ENCODE results near the gene ADGRG4. TPM values are rescaled to one million over a fixed set of nuclear protein-coding genes. Genes with fewer than 3 reads are reported as not detected.
A peak's percentile ranks its signal among the peaks of the same experiment; 100 is the strongest.

ADGRG4 gene
- total and polyA plus RNA-seq, 2 donors = under 0.01 to 0.02 TPM

DNA sequence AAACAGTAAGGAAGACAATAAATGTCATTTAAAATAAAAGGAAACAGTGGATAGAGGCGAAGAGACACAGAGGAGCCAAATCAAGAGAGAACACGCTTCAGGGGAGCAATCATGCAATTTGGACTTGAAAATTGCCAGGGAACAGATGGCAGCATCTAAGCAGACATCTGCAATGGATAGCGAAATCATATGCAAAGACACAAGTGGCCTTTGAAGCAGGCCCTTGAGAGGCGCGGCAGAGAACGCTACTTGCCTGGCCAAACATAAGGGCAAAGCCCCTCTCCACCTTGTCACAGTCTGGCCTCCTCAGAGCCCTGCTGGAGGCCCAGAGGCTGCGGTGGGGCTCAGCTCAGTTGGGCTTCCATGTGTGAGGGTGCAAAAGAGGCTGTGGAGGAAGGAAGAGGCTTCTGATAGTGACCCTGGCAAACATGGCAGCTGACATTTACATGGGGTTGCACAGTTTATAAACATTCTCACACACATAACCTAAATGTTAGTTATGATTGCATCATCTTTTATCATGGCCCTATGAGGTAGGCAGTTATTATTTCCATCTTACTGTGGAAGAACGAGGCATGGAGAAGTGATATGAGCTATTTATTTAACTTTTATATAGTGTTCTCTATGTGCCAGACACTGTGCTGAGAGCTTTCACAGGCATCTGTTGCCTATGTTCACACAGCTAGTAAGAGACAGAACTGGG, 18.3 kb downstream of the ADGRG4 start:
- DNase-seq (ENCODE audit: low read depth in 6 of 9, low spot score in 9 of 9) = no peak
- 97% methylated on average over 8 of the region's 8 CpGs for WGBS
- Histone ChIP-seq H3K36me3 (ENCODE audit: control insufficient read depth in 2 of 2, insufficient read depth in 2 of 2, low read length in 1 of 2) (no peaks in the 10 kb centered on the region), H3K9me3 (ENCODE audit: control insufficient read depth in 2 of 2, insufficient read depth in 1 of 2, low read length in 1 of 2) (no peaks in the 10 kb centered on the region), H3K27me3 (ENCODE audit: control insufficient read depth in 2 of 2, insufficient read depth in 1 of 2, low read length in 1 of 2) (no peaks in the 10 kb centered on the region), H3K27ac (ENCODE audit: low read depth in 1 of 2, low read length in 1 of 2) (no peak overlapping the region), H3K4me3 (ENCODE audit: low read length in 2 of 2) (no peak overlapping the region), H3K4me1 (ENCODE audit: control insufficient read depth in 2 of 2, insufficient read depth in 2 of 2, low read length in 2 of 2) (no peaks in the 10 kb centered on the region)

DNA sequence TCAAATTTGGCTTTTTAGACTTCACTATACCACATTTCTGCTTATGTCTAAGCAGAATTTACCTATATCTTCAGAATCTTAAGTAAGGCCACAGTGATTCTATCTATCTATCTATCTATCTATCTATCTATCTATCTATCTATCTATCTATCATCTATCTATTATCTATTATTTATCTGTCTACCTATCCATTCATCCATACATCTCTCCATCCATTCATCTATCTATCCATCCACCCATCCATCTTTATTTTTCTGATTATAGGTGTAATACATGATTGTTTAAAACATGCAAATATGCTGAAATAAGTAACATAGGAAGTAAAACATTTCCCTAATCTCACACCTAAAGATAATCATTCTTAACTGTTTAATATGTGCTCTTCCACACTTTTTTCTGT, 18.8 kb downstream of the ADGRG4 start:
- no peak overlapping the region for H3K4me3 ChIP-seq (ENCODE audit: low read length in 2 of 2)
- H3K27ac ChIP-seq (ENCODE audit: low read depth in 1 of 2, low read length in 1 of 2) = no peak overlapping the region
- no peaks in the 10 kb centered on the region for H3K4me1 ChIP-seq (ENCODE audit: control insufficient read depth in 2 of 2, insufficient read depth in 2 of 2, low read length in 2 of 2)
- H3K9me3 ChIP-seq (ENCODE audit: control insufficient read depth in 2 of 2, insufficient read depth in 1 of 2, low read length in 1 of 2) = no peaks in the 10 kb centered on the region
- H3K27me3 ChIP-seq (ENCODE audit: control insufficient read depth in 2 of 2, insufficient read depth in 1 of 2, low read length in 1 of 2) = no peaks in the 10 kb centered on the region
- DNase-seq (ENCODE audit: low read depth in 6 of 9, low spot score in 9 of 9) = no peak
- no peaks in the 10 kb centered on the region for H3K36me3 ChIP-seq (ENCODE audit: control insufficient read depth in 2 of 2, insufficient read depth in 2 of 2, low read length in 1 of 2)

DNA sequence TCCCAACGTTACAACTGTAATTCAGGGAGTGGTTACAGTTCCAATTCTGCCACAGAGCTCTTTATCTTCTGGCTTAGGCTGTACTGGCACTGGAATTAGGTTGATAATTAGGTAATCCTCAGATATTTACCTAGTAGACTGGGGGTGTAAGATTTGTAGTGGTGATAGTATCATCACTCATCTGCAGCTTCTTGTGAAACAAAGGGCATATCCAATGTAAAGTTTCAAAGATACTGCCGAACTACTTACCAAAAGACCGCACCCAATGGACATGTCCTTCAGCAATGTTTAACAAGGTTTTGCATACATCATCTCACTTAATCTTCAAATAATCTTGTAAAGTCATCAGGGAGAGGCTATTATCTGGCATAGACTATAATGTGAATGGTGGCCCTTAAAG, 20.8 kb downstream of the ADGRG4 start:
- no peaks in the 10 kb centered on the region for H3K36me3 ChIP-seq (ENCODE audit: control insufficient read depth in 2 of 2, insufficient read depth in 2 of 2, low read length in 1 of 2)
- no peaks in the 10 kb centered on the region for H3K4me1 ChIP-seq (ENCODE audit: control insufficient read depth in 2 of 2, insufficient read depth in 2 of 2, low read length in 2 of 2)
- WGBS = 77% methylated on average over 3 of the region's 3 CpGs
- no peaks in the 10 kb centered on the region for H3K27me3 ChIP-seq (ENCODE audit: control insufficient read depth in 2 of 2, insufficient read depth in 1 of 2, low read length in 1 of 2)
- H3K9me3 ChIP-seq (ENCODE audit: control insufficient read depth in 2 of 2, insufficient read depth in 1 of 2, low read length in 1 of 2) = no peaks in the 10 kb centered on the region
- H3K4me3 ChIP-seq (ENCODE audit: low read length in 2 of 2) = no peak overlapping the region
- DNase-seq (ENCODE audit: low read depth in 6 of 9, low spot score in 9 of 9) = no peak
- H3K27ac ChIP-seq (ENCODE audit: low read depth in 1 of 2, low read length in 1 of 2) = no peak overlapping the region

DNA sequence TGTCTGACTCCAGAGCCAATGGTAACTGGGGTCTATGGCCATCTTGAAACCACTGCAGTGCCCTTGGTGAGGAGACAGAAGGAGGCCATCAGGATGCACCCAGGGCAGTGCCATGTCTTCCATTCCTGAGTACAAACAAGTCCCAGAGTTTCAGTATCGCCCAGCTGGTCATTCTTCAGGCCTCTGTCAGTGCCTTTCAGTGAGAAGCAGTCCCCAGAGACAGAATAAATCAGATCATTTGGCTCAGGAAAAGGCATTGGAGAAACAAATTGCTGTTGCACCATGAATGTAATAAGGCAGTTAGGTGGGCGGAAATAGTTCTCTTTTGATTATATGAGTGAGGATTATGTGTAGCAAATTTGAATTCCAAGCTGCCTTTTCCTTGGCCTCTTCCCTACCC, 21.3 kb downstream of the ADGRG4 start:
- Histone ChIP-seq H3K27me3 (ENCODE audit: control insufficient read depth in 2 of 2, insufficient read depth in 1 of 2, low read length in 1 of 2) (no peaks in the 10 kb centered on the region), H3K27ac (ENCODE audit: low read depth in 1 of 2, low read length in 1 of 2) (no peak overlapping the region), H3K36me3 (ENCODE audit: control insufficient read depth in 2 of 2, insufficient read depth in 2 of 2, low read length in 1 of 2) (no peaks in the 10 kb centered on the region), H3K4me3 (ENCODE audit: low read length in 2 of 2) (no peak overlapping the region), H3K9me3 (ENCODE audit: control insufficient read depth in 2 of 2, insufficient read depth in 1 of 2, low read length in 1 of 2) (no peaks in the 10 kb centered on the region), H3K4me1 (ENCODE audit: control insufficient read depth in 2 of 2, insufficient read depth in 2 of 2, low read length in 2 of 2) (no peaks in the 10 kb centered on the region)
- 96% methylated on average over 2 of the region's 2 CpGs for WGBS
- DNase-seq (ENCODE audit: low read depth in 6 of 9, low spot score in 9 of 9) = no peak

DNA sequence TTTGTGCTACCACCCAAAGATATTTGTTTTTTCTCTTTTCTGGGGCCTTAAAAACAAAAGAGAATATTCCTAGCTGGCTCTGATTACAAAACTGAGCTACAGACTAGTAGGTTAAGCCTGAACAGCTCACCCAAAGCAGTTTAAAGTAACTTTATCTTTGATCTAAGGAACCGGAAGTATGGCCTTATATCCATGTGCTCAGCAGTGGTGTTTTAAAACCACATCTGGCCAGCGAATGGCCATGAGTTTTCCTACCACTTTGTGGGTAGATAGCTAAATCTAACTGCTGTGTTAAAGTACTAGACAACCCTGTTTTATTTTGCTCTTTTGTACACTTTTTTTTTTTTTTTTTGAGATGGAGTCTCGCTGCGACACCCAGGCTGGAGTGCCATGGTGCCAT, 24.6 kb downstream of the ADGRG4 start:
- no peaks in the 10 kb centered on the region for H3K4me1 ChIP-seq (ENCODE audit: control insufficient read depth in 2 of 2, insufficient read depth in 2 of 2, low read length in 2 of 2)
- no peak overlapping the region for H3K4me3 ChIP-seq (ENCODE audit: low read length in 2 of 2)
- H3K27me3 ChIP-seq (ENCODE audit: control insufficient read depth in 2 of 2, insufficient read depth in 1 of 2, low read length in 1 of 2) = no peaks in the 10 kb centered on the region
- 57% methylated on average over 4 of the region's 4 CpGs for WGBS
- H3K36me3 ChIP-seq (ENCODE audit: control insufficient read depth in 2 of 2, insufficient read depth in 2 of 2, low read length in 1 of 2) = no peaks in the 10 kb centered on the region
- no peaks in the 10 kb centered on the region for H3K9me3 ChIP-seq (ENCODE audit: control insufficient read depth in 2 of 2, insufficient read depth in 1 of 2, low read length in 1 of 2)
- no peak overlapping the region for H3K27ac ChIP-seq (ENCODE audit: low read depth in 1 of 2, low read length in 1 of 2)
- no peak for DNase-seq (ENCODE audit: low read depth in 6 of 9, low spot score in 9 of 9)

DNA sequence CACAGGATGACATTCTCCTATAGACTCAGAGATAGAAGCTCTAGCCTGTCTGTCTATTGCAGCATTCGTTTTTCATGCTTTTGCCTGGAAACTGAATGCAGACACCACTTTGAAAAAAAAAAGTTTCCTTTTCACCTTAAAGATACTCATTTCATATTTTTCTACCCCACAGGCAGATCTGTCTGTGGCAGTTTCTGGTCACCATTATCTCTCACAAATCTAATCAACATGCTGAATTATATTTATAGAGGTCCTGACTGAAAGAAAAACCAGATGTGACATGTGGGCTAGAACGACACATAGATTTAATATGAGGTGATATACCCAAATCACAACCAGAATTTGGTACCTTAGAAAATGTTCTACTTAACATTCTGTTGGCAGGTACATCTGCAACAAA, 28.2 kb downstream of the ADGRG4 start:
- no peaks in the 10 kb centered on the region for H3K36me3 ChIP-seq (ENCODE audit: control insufficient read depth in 2 of 2, insufficient read depth in 2 of 2, low read length in 1 of 2)
- H3K4me3 ChIP-seq (ENCODE audit: low read length in 2 of 2) = no peak overlapping the region
- WGBS = 85% methylated on average over 2 of the region's 2 CpGs
- no peaks in the 10 kb centered on the region for H3K27me3 ChIP-seq (ENCODE audit: control insufficient read depth in 2 of 2, insufficient read depth in 1 of 2, low read length in 1 of 2)
- no peaks in the 10 kb centered on the region for H3K9me3 ChIP-seq (ENCODE audit: control insufficient read depth in 2 of 2, insufficient read depth in 1 of 2, low read length in 1 of 2)
- H3K27ac ChIP-seq (ENCODE audit: low read depth in 1 of 2, low read length in 1 of 2) = no peak overlapping the region
- DNase-seq (ENCODE audit: low read depth in 6 of 9, low spot score in 9 of 9) = no peak
- H3K4me1 ChIP-seq (ENCODE audit: control insufficient read depth in 2 of 2, insufficient read depth in 2 of 2, low read length in 2 of 2) = no peaks in the 10 kb centered on the region

DNA sequence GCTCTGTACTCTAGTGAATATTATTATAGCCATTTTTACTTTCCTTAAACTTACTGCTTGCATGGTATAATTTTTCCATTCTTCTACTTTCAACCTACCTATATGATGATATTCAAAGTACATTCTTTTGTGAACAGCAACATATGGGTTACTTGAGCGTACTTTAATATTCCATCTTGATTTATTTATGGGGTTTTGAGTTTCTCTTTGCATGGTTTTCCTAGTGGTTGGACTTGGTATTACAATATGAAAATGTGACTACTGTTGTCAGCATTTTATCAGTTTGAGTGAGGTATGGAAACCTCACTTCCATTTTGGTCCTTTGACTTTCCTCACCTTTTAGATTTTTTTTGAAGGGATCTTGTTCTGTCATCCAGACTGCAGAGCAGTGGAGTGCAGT, 35.9 kb downstream of the ADGRG4 start:
- Histone ChIP-seq H3K9me3 (ENCODE audit: control insufficient read depth in 2 of 2, insufficient read depth in 1 of 2, low read length in 1 of 2) (no peaks in the 10 kb centered on the region), H3K36me3 (ENCODE audit: control insufficient read depth in 2 of 2, insufficient read depth in 2 of 2, low read length in 1 of 2) (no peaks in the 10 kb centered on the region), H3K4me3 (ENCODE audit: low read length in 2 of 2) (no peak overlapping the region), H3K27ac (ENCODE audit: low read depth in 1 of 2, low read length in 1 of 2) (no peak overlapping the region), H3K27me3 (ENCODE audit: control insufficient read depth in 2 of 2, insufficient read depth in 1 of 2, low read length in 1 of 2) (no peaks in the 10 kb centered on the region), H3K4me1 (ENCODE audit: control insufficient read depth in 2 of 2, insufficient read depth in 2 of 2, low read length in 2 of 2) (no peaks in the 10 kb centered on the region)
- 100% methylated on average over 1 of the region's 1 CpG for WGBS
- peak in 1 of 9 donors; percentile 7 for DNase-seq (ENCODE audit: low read depth in 6 of 9, low spot score in 9 of 9)

DNA sequence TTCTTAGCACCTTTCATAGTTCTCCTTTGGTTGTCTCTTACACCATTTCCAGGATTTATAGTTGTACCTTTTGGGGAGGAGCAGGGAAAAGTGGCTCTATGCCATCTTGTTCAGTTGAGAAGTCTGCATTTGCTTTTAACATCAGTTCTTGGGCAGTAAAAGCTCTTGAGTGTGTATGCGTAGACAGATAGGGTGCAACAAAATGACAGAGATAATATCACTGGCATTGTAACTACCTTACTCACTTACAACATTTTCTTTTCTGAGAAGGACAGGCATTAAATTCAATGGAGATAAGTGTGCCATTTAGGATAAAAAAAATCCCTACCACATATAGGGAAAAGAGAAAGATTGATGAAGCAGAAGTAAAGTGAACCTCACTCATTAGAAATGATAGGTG, 38.9 kb downstream of the ADGRG4 start:
- H3K4me1 ChIP-seq (ENCODE audit: control insufficient read depth in 2 of 2, insufficient read depth in 2 of 2, low read length in 2 of 2) = no peaks in the 10 kb centered on the region
- no peak for DNase-seq (ENCODE audit: low read depth in 6 of 9, low spot score in 9 of 9)
- no peak overlapping the region for H3K27ac ChIP-seq (ENCODE audit: low read depth in 1 of 2, low read length in 1 of 2)
- H3K36me3 ChIP-seq (ENCODE audit: control insufficient read depth in 2 of 2, insufficient read depth in 2 of 2, low read length in 1 of 2) = no peaks in the 10 kb centered on the region
- WGBS = 98% methylated on average over 1 of the region's 1 CpG
- no peaks in the 10 kb centered on the region for H3K27me3 ChIP-seq (ENCODE audit: control insufficient read depth in 2 of 2, insufficient read depth in 1 of 2, low read length in 1 of 2)
- H3K9me3 ChIP-seq (ENCODE audit: control insufficient read depth in 2 of 2, insufficient read depth in 1 of 2, low read length in 1 of 2) = no peaks in the 10 kb centered on the region
- no peak overlapping the region for H3K4me3 ChIP-seq (ENCODE audit: low read length in 2 of 2)

DNA sequence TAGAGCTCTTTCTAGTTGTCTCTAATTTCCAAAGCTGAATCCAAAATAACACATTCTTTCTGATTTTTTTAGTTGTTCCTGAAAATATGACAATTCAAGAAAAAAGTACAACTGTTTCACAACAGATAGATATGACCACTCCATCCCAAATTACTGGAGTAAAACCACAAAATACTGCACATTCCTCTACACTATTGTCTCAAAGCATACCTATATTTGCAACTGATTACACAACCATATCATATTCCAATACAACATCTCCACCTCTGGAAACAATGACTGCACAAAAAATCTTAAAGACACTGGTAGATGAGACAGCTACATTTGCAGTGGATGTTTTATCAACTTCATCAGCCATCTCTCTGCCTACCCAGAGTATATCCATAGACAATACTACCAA, 43.6 kb downstream of the ADGRG4 start:
- Histone ChIP-seq H3K4me3 (ENCODE audit: low read length in 2 of 2) (no peak overlapping the region), H3K27me3 (ENCODE audit: control insufficient read depth in 2 of 2, insufficient read depth in 1 of 2, low read length in 1 of 2) (no peaks in the 10 kb centered on the region), H3K36me3 (ENCODE audit: control insufficient read depth in 2 of 2, insufficient read depth in 2 of 2, low read length in 1 of 2) (no peaks in the 10 kb centered on the region), H3K9me3 (ENCODE audit: control insufficient read depth in 2 of 2, insufficient read depth in 1 of 2, low read length in 1 of 2) (no peaks in the 10 kb centered on the region), H3K27ac (ENCODE audit: low read depth in 1 of 2, low read length in 1 of 2) (no peak overlapping the region), H3K4me1 (ENCODE audit: control insufficient read depth in 2 of 2, insufficient read depth in 2 of 2, low read length in 2 of 2) (no peaks in the 10 kb centered on the region)
- no peak for DNase-seq (ENCODE audit: low read depth in 6 of 9, low spot score in 9 of 9)

DNA sequence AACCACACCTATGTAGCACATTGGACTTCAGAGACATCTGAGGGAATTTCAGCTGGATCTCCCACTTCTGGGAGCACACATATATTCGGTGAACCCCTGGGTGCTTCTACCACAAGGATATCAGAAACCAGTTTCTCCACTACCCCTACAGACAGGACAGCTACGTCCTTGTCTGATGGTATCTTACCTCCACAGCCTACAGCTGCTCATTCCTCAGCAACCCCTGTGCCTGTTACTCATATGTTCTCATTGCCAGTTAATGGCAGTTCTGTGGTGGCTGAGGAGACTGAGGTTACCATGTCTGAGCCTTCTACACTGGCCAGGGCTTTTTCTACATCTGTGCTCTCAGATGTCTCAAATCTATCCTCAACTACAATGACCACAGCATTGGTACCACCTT, 45.7 kb downstream of the ADGRG4 start:
- Histone ChIP-seq H3K4me3 (ENCODE audit: low read length in 2 of 2) (no peak overlapping the region), H3K27ac (ENCODE audit: low read depth in 1 of 2, low read length in 1 of 2) (no peak overlapping the region), H3K9me3 (ENCODE audit: control insufficient read depth in 2 of 2, insufficient read depth in 1 of 2, low read length in 1 of 2) (no peaks in the 10 kb centered on the region), H3K27me3 (ENCODE audit: control insufficient read depth in 2 of 2, insufficient read depth in 1 of 2, low read length in 1 of 2) (no peaks in the 10 kb centered on the region), H3K36me3 (ENCODE audit: control insufficient read depth in 2 of 2, insufficient read depth in 2 of 2, low read length in 1 of 2) (no peaks in the 10 kb centered on the region), H3K4me1 (ENCODE audit: control insufficient read depth in 2 of 2, insufficient read depth in 2 of 2, low read length in 2 of 2) (no peaks in the 10 kb centered on the region)
- 84% methylated on average over 2 of the region's 2 CpGs for WGBS
- no peak for DNase-seq (ENCODE audit: low read depth in 6 of 9, low spot score in 9 of 9)
